T follicular helper cell (primary cell): ENCODE results near the gene ZNF600.
"Not testable (repeated sequence)": the region's sequence is repeated elsewhere in the genome, so short reads cannot be mapped to it uniquely, and the experiment has no call there.

Experiments used
- DNase-seq: peaks from one replicate; pipeline ENCODE4 v3.0.0-alpha.2; 2020; ENCODE audit warnings: low read depth

ZNF600 gene

GRCh38 chr19:52741951-52742485 lies 44.6 kb downstream of the ZNF600 start:
- DNase-seq = no peak

- DNase-seq = not testable (repeated sequence)
Observed at GRCh38 chr19:52741371-52741770, 45.2 kb downstream of the ZNF600 start.

GRCh38 chr19:52739576-52739975 lies 47.0 kb downstream of the ZNF600 start:
- no peak for DNase-seq

GRCh38 chr19:52735734-52736133 lies 50.9 kb downstream of the ZNF600 start:
- DNase-seq = no peak

- peak; percentile 99 for DNase-seq
Observed at GRCh38 chr19:52734893-52735661, 51.5 kb downstream of the ZNF600 start, which contains the start of gene ZNF611. Gene ZNF611, minus strand, starts transcription at chr19:52735044. Its CDS starts 19,150 bp downstream, at chr19:52715894.

GRCh38 chr19:52734331-52734892 lies 52.2 kb downstream of the ZNF600 start:
- DNase-seq = no peak

GRCh38 chr19:52726051-52726450 lies 60.5 kb downstream of the ZNF600 start:
- DNase-seq = not testable (repeated sequence)

- DNase-seq = no peak
Observed at GRCh38 chr19:52725528-52725961, 61.0 kb downstream of the ZNF600 start.

- no peak for DNase-seq
Observed at GRCh38 chr19:52724701-52725514, 61.7 kb downstream of the ZNF600 start.

GRCh38 chr19:52723907-52724598 lies 62.5 kb downstream of the ZNF600 start:
- DNase-seq = not testable (repeated sequence)

- DNase-seq = no peak
Observed at GRCh38 chr19:52722062-52723003, 64.3 kb downstream of the ZNF600 start.

- DNase-seq = not testable (repeated sequence)
Observed at GRCh38 chr19:52720541-52720940, 66.0 kb downstream of the ZNF600 start.

GRCh38 chr19:52716522-52716921 lies 70.1 kb downstream of the ZNF600 start:
- DNase-seq = no peak

- DNase-seq = not testable (repeated sequence)
Observed at GRCh38 chr19:52715902-52716301, 70.7 kb downstream of the ZNF600 start.

GRCh38 chr19:52715330-52715729 lies 71.3 kb downstream of the ZNF600 start:
- DNase-seq = not testable (repeated sequence)
